Choroid plexus epithelial cell (primary cell): Measurements from ENCODE around the gene MTHFD1L.

Source experiments
- DNase-seq: peaks from one replicate; pipeline ENCODE4 v3.0.0-alpha.2; 2010; ENCODE audit warnings: low read depth
- H3K4me3 ChIP-seq: 2 replicates; pipeline ENCODE4 v1.5.1; 2011; ENCODE audit warnings: low read depth, mild to moderate bottlenecking, control low read depth, low read length, moderate library complexity
- CTCF ChIP-seq: conservative IDR thresholded peaks from 2 replicates; pipeline ENCODE4 v1.5.1; 2011; ENCODE audit warnings: low read depth, mild to moderate bottlenecking, control low read depth, inconsistent platforms, low read length, moderate library complexity

MTHFD1L gene

GRCh38 chr6:150925590-150925928 lies 60.1 kb downstream of the MTHFD1L start:
- H3K4me3 ChIP-seq: no peak overlapping the region
- no peak for TF ChIP-seq CTCF
- peak; percentile 45 for DNase-seq

- no peak overlapping the region for H3K4me3 ChIP-seq
- no peak for DNase-seq
- no peak for TF ChIP-seq CTCF
Measured at GRCh38 chr6:150925976-150926375, 60.5 kb downstream of the MTHFD1L start.

- peak; percentile 57 for TF ChIP-seq CTCF
- H3K4me3 ChIP-seq: no peak overlapping the region
- DNase-seq: peak; percentile 16
Measured at GRCh38 chr6:150928882-150929281, 63.4 kb downstream of the MTHFD1L start.

GRCh38 chr6:150929416-150929815 lies 63.9 kb downstream of the MTHFD1L start:
- TF ChIP-seq CTCF: no peak
- no peak overlapping the region for H3K4me3 ChIP-seq
- peak; percentile 28 for DNase-seq

GRCh38 chr6:150930841-150931240 lies 65.3 kb downstream of the MTHFD1L start:
- H3K4me3 ChIP-seq: no peak overlapping the region
- peak; percentile 65 for DNase-seq
- no peak for TF ChIP-seq CTCF

- DNase-seq: no peak
- TF ChIP-seq CTCF: no peak
- H3K4me3 ChIP-seq: no peak overlapping the region
Measured at GRCh38 chr6:150931405-150931804, 65.9 kb downstream of the MTHFD1L start.

GRCh38 chr6:150932996-150933395 lies 67.5 kb downstream of the MTHFD1L start:
- H3K4me3 ChIP-seq: no peak overlapping the region
- no peak for TF ChIP-seq CTCF
- DNase-seq: no peak
